NCI-H2029 treated with DMSO at 0.1 percent for 48 hours (cell line): Measurements from ENCODE around the gene DENND4A.
"Not testable (repeated sequence)": the region's sequence is repeated elsewhere in the genome, so short reads cannot be mapped to it uniquely, and the experiment has no call there.

Experiments
- DNase-seq: peaks from one replicate; lab custom pipeline; 2025; lab: John Stamatoyannopoulos, UW

The DENND4A gene

DNA sequence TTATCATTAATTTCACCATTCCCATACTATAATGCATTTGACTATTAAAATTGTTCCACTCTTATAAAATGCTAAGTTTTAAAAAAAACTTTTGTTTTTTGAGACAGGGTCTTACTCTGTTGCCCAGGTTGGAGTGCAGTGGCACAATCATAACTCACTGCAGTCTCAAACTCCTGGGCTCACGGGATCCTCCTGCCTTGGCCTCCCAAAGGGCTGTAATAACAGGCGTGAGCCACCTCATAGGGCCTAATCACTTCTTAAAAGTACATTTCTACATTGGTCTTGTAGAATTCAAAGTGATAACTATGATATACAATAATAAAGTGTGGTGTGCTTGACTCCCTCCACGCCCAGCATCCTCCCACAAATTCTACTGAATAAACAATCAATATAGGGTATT is 3.0 kb downstream of the DENND4A start:
- DNase-seq, result no peak

DNA sequence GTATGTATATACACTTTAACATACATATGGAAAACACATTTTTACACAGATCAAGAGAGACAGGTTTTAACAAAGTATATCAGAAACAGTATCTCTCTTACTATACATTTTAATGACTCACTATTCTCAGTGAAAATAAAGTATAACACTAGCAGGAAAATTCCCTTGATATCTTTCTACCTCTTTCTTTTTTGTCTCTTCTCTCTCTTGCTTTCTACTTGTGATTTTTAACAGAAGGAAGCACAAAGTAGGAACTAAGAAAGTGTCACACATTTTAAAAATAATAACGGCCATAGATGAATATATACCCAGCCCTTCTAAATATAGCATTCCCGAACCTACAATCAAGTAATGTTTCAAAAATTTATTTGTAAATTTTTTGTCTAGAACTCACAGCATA is 4.8 kb downstream of the DENND4A start:
- DNase-seq, result no peak

DNA sequence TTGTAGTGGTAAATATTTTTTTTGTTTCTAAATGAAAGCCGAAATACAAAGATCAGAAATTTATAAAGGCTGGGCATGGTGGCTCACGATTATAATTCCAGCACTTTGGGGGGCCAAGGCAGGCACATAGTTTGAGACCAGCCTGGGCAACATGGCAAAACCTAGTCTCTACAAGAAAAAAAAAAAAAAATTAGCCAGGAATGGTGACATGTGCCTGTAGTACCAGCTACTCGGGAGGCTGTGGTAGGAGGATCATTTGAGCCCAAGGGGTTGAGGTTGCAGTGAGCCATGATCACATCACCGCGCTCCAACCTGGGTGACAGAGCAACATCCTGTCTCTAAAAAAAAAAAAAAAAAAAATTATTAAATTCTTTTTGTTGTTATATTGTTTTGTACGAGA is 6.9 kb downstream of the DENND4A start:
- DNase-seq, result no peak

DNA sequence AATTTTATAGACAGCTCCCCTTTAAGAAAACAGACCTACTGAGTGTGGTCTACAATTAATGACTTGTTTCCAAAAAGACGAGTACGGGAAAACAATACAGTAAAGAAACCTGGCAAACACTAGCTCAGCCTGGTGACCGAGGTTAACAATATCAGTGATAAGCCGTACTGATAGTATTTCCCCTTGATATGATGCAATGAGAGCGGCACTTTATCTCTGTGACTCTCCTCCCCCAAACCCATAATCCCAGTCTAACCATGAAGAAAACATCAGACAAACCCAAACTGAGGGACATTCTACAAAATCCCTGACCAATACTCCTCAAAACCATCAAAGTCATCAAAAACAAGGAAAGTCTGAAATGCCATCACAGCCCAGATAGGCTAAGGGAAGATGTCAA is 8.2 kb downstream of the DENND4A start:
- DNase-seq, result no peak

DNA sequence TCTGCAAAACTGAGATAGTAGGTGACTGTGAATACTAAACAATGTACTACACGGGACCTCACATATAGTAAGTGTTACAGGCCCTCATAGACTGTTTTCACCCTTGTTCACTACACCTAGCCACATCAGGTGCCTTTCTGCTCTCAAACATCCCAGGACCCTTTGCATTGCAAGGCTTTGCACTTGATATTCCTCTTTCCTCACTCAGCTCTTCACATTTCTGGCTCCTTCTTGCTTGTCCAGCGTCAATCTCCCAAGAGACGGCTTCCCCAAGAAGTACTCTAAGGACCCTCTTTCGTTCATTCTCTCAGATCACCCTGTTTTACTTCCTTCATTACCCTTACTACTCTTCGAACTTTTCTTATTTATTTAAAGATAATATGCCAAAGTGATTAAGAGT is 10.0 kb downstream of the DENND4A start:
- no peak for DNase-seq

DNA sequence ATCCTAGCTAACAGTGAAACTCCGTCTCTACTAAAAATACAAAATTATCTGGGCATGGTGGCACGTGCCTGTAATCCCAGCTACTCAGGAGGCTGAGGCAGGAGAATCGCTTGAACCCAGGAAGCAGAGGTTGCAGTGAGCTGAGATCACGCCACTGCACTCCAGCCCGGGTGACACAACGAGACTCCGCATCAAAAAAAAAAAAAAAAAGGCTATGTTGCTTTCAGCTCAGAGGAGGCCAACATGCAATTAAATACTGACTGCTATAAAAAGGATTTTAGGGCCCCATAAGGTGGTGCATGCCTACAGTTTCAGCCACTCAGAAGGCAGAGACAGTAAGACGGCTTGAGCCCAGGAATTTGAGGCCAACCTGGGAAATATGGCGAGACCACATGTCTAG is 13.4 kb downstream of the DENND4A start:
- not testable (repeated sequence) for DNase-seq

DNA sequence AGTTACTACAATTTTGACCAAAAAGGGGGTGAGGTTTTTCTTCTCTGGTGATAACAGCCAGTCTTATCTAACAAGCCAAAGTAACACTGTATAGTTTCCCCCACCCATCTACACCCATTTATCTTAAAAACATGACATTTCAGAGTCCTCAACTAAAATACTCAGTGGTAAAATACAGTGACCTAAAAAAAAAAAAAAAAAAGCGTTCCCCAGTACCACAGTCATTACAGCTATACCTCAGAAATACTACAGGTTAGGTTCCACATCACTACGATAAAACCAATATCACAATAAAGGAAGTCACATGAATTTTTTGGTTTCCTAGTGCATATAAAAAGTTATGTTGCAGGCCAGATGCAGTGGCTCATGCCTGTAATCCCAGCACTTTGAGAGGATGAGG is 13.8 kb downstream of the DENND4A start:
- DNase-seq, result no peak

DNA sequence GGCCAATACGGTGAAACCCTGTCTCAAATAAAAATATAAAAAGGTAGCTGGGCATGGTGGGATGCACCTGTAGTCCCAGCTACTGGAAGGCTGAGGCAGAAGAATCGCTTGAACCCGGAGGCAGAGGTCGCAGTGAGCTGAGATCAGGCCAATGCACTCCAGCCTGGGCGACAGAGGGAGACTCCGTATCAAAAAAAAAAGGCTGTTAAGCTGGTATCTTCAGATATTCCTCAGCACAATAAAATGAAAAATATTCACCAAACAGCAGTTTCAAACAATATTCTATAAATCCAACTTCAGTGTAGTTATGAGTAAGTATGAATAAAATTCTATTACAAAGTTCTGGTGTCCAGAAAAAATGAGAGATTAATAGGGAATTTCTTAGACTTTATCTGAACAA is 14.2 kb downstream of the DENND4A start:
- DNase-seq, result no peak

DNA sequence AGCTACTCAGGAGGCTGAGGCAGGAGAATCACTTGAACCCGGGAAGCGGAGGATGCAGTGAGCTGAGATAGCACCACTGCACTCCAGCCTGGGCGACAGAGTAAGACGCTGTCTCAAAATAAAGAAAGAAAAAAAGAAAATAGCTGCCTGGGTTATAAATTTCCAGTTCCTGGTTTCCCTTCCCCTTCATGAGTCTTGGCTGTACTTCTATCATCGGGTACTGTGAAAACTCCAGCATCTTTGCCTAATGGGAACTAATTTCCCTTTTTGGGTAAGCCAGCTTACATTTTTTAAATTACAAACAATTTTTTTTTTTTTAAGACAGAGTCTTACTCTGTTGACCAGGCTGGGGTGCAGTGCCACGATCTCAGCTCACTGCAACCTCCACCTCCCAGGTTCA is 15.0 kb downstream of the DENND4A start:
- no peak for DNase-seq

DNA sequence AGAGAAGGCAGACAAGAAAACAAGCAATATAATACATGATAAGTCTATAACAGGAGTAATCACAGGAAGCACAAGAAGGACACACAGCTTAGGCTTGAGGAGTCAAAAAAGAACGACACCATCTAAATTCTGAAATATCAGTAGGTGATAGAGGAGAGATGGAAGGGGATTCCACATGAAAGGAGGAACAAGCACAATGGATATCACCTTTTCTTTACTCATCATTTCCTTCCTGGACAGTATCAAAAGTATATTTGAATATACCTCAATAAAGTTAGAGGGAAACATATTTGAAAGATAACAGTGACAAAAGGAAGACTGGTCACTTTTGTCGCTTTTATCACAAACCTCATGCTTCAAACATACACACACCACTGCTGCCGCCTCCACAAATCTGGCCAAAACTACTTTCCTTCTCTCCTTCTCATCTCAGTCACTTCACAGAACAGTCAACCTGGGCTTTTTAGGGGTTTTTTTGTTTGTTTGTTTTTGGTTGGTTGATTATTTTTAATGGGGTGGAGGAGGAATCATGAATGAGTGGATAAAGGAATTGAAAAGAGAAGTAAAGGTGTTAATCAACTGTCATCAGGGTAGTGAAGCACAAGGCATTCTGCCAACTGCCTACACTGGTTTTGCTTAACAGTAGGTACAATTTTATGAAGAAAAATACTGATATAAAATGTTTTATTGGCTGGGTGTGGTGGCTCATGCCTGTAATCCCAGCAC is 18.5 kb downstream of the DENND4A start:
- no peak for DNase-seq

DNA sequence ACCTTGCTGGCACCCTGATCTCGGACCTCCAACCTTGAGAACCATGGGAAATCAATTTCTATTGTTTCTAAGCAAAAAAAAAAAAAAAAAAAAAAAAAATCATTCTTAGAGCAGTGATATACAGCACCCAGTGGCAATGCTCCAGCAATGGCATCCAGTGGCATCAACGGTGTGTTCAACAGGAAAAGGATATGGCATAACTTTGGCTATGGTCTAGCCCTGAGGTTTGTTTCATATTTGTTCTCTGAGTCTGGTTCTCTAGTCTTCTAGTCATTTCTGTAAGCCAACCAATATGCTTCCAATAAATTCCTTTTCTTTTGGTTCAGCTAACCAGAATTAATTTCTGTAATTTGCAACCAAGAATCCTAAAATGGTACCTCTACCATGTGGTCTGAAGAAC is 19.2 kb downstream of the DENND4A start:
- DNase-seq, result no peak

DNA sequence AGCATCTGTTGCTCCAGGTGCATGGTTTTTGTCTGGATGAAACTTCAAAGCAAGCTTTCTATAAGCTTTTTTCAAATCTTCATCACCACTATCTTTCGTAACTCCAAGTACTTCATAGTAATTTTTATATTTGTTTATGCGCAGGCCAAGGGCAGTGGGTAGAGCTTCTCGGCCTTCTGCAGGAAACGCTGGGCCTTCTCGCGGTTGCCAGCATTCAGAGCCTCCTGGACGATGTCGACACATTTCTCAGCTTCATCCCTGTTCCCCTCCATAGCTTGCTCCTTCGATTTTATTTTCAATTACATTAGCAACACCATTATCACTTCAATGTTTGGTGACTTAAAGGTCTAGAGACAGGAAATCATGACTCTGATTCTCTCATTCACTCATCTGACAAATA is 20.2 kb downstream of the DENND4A start:
- no peak for DNase-seq

DNA sequence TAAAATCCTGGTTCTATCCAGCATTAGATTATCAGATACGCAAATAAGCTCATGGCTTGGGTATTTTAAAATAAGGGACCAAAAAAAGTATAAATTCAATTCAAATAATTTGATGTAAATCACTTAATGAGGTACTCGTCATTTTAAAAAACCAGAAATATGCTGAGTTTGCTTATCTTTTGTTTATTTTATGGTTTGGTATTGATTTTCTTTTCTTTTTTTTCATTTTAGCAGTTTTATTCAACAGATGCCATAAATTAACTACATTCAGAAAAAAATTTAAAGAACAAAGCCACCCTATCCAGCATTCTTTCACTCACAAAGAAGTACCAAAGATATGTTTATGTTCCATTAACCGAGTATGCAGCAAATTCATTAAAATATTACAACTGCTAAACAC is 22.6 kb downstream of the DENND4A start:
- no peak for DNase-seq

DNA sequence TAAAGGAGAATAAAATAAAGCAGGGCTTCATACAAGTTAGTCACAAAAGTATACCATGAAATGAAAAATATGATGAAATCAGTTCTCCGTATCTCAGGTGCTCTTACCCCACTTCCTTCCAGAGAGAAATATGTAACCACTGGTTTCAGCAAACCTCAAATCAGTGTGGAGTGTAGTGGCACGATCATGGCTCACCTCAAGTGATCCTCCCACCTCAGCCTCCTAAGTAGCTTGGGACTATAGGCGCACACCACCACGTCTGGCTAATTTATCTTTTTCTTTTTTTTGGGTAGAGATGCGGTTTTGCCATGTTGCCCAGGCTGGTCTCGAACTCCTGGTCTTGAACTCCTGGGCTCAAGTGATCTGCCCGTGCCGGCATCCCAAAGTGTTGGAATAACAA is 24.2 kb downstream of the DENND4A start:
- no peak for DNase-seq

DNA sequence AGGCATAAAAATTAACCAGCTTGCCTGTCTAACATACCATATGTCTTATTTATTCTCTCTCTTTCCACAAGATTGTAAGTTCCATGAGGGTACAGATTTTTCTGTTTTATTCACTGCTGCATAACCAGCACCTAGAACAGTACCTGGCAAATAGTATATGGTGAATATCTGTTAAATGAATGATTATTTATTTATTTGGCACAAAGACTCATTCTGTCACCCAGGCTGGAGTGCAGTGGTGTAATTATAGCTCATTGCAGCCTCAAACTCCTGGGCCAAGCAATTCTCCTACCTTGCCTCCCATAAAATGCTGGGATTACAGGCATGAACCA is 24.9 kb downstream of the DENND4A start:
- DNase-seq, result no peak

DNA sequence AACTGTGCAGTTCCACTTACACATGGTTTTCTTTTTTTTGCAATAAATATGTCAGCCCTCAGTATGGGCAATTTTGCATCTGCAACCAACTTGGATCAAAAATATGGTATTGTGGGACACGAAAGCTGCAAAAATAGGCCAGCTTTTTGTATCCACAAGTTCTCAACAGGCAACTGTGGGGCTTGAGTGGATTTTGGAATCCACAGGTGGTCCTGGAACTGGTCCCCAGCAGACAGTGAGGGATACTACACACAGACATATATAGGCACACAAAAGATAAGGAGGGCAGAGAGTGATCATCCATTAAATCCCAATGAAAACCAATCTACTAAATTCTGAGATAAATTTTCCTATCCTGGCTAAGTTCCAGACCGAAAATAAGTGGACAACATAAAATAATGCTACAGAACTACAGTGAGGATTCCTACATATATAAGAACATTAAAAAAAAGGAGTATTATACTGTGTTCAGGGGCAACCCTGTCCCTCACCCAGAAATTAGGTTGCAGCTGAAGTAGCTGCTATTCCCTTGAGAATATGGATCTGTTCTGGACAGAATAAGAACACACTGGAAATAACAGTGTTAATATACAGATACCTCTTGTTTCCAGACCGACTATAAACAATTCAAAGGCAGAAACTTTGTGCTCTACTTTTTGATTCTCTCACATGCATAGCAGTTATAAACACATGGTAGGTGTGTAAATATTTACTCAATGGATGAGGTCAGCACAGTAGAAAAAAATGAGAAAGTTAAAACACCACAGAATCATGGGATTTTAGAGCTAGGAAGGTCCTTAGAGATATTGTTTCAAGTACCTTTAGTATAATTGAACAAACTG is 25.4 kb downstream of the DENND4A start:
- no peak for DNase-seq

DNA sequence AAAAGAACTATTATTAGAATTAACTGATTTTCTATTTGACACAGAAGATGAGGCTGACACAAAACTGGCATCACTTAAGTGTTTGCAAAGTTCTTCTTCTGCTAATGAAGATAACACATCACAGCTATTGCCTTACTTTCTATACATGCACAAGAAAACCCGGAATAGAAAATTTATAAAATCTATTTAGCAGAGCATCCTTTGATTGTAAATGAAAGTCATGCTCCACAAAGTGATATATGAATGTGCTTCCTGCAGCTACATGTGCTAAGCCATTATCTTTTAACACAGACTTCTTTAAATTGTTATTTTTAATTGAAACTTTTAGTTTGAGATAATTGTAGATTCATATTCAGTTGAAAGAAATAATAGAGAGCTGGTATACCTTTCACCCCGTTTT is 27.0 kb downstream of the DENND4A start:
- DNase-seq, result no peak

DNA sequence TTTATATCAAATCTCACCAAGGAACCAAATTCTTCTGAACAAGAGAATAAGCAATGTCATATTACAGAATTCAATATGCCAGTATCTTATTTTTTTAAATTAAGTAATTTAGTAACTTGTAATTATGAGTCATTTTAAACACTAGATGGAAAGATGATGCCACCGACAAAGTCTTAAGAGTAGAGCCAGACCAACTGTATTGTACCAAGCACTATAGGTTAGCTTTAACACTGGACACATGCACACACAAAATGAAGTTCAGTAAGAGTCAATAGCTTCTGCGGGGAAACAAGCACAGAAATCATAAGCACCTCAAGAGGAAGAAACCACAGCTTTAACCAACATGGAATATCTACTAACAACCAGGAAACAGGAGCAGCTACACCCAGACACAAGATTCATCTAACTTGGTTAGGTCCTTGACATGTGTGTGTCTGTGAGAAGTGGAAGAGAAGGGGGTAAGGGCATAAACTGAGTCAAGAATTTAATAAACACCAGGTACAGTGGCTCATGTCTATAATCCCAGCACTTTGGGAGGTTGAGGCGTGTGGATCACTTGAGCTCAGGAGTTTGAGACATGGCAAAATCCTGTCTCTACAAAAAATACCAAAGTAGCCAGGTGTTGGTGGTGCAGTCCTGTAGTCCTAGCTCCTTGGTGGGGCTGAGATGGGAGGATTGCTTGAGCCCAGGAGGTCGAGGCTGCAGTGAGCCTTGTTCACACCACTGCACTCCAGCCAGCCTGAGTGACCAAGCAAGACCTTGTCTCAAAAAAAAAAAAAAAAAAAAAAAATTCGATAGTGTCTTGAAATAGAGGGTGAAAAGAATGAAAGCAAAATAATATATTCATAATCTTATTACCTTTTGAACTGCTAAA is 28.9 kb downstream of the DENND4A start:
- DNase-seq, result no peak

DNA sequence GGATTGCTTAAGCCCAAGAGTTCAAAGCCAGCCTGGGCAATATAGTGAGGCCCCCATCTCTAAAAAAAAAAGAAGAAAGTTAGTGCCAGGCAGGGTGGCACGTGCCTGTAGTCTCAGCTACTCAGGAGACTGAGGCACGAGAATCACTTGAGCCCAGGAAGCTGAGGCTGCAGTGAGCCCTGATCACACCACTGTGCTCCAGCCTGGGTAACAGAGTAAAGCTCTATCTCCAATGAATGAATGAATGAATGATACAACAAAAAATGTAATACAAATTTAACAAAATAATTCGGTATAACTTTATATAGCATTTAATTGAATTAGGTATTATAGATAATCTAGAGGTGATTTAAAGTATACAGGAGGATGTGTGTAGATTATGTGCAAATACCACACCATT is 29.7 kb downstream of the DENND4A start:
- no peak for DNase-seq

DNA sequence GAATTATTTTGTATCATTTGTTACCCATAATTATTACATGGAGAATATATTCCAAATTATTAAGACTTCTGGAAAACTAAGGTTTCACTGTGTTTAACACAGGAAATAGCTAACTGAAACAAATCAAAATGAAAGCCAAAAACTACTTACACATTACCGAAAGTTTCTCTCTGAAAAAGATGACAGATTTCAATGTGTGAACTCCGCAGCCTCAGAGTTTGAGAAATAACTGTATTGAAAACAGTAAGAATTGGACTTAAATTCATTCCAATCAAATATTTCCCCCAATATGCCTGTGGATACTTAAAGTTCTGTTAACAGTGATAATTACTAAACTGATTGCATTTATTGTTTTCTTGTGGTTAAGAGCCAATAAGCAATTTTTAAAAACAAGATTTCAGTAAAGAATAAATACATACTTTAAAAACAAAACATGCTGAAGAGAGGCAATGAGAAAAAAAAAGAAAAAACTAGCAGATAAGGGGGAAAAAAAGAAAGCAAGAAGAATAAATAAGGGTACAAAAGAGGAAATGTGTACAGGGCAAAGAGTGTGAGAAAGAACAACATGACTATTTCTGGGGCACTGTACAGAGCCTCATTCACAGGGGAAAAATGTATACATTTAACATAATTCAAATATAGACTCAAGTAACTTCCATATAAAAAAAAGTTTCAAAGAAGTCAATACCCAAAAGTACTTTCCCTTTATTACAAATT is 30.7 kb downstream of the DENND4A start:
- no peak for DNase-seq

DNA sequence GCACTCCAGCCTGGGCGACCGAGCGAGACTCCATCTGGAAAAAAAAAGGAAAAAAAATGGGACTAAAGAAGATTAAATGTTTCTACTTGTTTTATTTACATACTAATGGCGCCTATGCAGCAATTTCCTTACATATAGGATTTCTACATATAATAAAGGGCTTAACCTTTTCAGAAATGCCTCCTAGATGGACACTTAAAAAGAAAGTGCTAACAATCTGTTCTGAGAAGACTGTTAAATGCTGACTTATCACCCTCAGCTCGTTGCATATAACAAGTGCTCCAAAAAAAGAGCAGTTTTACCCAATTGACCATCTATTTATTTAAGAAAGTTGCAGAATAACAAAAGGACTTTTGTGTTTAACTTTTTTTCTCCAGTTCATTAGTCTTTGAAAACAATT is 32.7 kb downstream of the DENND4A start:
- DNase-seq, result no peak

DNA sequence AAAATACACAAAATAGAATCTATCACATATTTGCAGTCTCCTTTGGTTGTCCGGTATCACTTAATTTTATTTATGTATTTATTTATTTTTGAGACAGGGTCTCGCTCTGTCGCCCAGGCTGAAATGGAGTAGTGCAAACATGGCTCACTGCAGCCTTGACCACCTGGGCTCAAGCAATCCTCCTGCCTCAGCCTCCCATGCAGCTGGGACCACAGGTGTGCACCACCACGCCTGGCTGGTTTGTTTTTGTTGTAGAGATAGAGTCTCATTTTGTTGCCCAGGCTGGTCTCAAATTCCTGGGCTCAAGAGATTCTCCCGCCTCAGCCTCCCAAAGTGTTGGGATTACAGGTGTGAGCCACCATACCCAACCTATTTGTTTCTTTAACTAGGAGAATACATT is 33.9 kb downstream of the DENND4A start:
- DNase-seq, result no peak
